Coronary artery (tissue), 2 donors: ENCODE measurements around the gene RPL18.
"Not testable (repeated sequence)": the region's sequence is repeated elsewhere in the genome, so short reads cannot be mapped to it uniquely, and the experiment has no call there.

Experiments
- DNase-seq: peaks from one replicate; pipeline ENCODE4 v3.0.0-alpha.2; 2017; ENCODE audit warnings: low spot score
- H3K27ac ChIP-seq, 2 donors: fragments of 200-600 bp; sonication (generic); one replicate each; pipeline ENCODE4 v1.5.1; 2016 to 2019
- H3K4me3 ChIP-seq: fragments of 200-600 bp; sonication (generic); 2 replicates; pipeline ENCODE4 v1.5.1; 2016; ENCODE audit warnings: mild to moderate bottlenecking, moderate library complexity
- TF ChIP-seq, protein P1 (sequence below): fragments of 200-600 bp; sonication (generic); IDR thresholded peaks from one replicate; pipeline ENCODE4 v1.5.1; 2019; ENCODE audit warnings: antibody characterized with exemption

Gene RPL18

DNA sequence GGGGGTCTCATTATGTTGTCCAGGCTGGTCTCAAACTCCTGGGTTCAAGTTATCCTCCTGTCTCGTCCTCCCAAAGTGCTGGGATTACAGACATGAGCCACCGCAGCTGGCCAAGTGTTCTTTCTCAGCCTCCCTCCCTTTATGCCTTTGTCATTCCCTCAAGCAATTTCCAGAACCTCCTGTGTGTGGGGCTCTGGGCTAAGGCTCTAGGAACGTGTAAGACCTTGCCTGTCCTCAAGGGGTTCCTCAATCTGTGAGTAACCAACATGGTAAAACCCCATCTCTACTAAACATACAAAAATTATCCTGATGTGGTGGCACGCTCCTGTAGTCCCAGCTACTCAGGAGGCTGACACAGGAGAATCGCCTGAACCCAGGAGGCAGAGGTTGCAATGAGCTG lies 28.0 kb downstream of the RPL18 start:
- no peak overlapping the region for H3K27ac ChIP-seq
- DNase-seq = no peak
- no peak overlapping the region for H3K4me3 ChIP-seq
- TF ChIP-seq, protein P1, sequence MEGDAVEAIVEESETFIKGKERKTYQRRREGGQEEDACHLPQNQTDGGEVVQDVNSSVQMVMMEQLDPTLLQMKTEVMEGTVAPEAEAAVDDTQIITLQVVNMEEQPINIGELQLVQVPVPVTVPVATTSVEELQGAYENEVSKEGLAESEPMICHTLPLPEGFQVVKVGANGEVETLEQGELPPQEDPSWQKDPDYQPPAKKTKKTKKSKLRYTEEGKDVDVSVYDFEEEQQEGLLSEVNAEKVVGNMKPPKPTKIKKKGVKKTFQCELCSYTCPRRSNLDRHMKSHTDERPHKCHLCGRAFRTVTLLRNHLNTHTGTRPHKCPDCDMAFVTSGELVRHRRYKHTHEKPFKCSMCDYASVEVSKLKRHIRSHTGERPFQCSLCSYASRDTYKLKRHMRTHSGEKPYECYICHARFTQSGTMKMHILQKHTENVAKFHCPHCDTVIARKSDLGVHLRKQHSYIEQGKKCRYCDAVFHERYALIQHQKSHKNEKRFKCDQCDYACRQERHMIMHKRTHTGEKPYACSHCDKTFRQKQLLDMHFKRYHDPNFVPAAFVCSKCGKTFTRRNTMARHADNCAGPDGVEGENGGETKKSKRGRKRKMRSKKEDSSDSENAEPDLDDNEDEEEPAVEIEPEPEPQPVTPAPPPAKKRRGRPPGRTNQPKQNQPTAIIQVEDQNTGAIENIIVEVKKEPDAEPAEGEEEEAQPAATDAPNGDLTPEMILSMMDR = no peak

DNA sequence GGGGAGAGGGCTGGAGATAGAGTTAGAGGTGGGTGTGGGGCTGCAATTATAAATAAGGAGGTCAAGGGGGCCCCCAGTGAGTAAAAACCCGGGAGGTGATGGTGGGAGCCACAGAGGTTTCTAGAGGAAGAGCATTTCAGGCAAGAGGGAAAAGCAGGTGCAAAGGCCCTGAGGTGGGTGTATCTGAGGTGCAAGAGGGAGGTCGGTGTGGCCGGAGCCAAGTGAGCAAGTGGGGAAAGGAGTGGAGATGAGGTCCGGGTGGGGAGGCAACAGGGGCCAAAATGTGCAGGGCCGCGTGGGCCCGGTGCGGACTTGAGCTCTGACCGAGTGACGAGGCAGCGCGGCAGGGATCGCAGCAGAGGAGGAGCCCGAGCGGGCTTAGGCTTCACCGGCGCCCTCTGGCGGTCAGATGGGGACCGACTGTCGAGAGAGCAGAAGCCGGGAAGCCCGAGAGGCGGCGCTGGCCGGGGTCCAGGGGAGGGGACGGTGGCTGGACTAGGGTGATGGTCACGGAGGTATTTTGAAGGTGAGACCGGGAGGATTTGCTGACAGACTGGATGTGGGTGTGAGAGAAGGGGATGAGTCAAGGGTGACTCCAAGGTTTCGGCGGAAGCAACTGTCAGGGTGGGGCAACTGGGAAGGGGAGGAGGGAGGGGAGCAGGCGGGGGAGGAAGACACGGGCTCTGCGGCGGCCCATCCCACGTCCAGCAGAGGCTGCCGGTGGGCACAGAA lies 30.1 kb downstream of the RPL18 start:
- peak overlapping the region; percentile 65 for H3K4me3 ChIP-seq
- DNase-seq = peak; percentile 87
- H3K27ac ChIP-seq = peak overlapping the region in 1 of 2 donors; percentile 35
- TF ChIP-seq, protein P1 = peak; percentile 82

DNA sequence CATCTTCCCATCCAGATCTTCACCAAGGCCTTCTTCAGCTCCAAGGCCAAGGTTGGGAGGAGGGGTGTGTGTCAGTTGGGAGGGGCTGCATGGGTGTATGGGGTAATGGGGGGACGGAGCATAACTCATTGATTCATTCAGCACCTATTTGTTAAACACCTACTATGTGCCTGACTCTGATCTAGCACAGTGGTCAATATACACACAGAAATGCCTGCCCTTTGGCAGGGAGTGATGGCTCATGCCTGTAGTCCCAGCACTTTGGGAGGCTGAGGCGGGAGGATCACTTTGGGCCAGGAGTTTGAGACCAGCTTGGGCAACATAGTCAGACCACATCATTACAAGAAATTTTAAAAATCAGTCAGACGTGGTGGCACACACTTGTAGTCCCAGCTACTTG lies 31.6 kb downstream of the RPL18 start:
- DNase-seq = no peak
- no peak overlapping the region for H3K4me3 ChIP-seq
- no peak overlapping the region for H3K27ac ChIP-seq
- TF ChIP-seq, protein P1 = no peak

DNA sequence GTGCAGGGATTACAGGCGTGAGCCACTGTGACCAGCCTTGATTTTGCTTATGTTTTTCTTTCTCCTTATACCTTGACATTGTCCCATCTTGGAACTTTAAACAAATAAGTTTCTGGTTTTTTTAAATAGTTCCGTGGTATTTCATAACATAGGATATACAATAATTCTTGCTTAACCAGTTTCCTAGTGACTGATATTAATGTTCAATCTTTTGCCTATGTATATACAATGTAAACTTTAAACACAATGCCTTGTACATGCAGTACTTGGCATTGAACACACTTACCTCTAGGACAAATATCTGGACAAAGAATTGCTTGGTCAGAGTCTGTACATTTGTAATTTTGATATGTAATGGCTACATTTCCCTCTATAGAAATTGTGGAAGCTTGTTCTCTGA lies 36.8 kb downstream of the RPL18 start:
- no peak overlapping the region for H3K4me3 ChIP-seq
- no peak for DNase-seq
- H3K27ac ChIP-seq = no peak overlapping the region
- TF ChIP-seq, protein P1 = no peak

DNA sequence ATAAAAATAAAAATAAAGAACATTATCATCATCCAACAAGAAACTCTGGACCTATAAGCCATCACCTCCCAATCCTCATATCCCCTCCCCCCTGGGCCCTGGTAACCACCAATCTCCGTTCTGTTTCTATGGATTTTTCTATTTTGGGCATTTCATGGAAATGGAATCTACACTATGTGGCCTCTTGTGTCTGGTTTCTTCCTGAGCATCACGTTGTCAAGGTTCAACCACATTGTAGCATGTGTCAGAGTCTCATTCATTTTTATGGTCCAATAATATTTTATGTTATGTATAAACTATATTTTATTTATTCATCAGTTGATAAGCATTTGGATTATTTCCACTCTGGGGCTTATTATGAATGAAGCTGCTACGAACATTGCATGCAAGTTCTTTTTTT lies 40.1 kb downstream of the RPL18 start:
- Histone ChIP-seq H3K4me3 (no peak overlapping the region), H3K27ac (no peak overlapping the region)
- TF ChIP-seq, protein P1 = no peak
- DNase-seq = no peak

DNA sequence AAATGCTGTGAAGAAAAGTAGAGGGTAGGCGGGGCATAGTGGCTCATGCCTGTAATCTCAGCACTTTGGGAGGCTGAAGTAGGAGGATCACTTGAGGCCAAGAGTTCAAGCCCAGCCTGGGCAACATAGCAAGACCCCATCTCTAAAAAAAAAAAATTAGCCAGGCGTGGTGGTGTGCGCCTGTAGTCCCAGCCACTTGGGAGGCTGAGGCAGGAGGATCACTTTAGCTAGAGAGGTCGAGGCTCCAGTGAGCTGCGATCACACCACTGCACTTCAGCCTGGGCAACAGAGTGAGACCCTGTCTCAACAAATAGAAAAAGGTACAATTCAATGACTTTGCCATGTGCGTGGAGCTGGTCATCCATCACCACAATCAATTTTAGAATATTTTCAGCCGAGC lies 41.1 kb downstream of the RPL18 start:
- not testable (repeated sequence) for H3K27ac ChIP-seq, DNase-seq, H3K4me3 ChIP-seq

DNA sequence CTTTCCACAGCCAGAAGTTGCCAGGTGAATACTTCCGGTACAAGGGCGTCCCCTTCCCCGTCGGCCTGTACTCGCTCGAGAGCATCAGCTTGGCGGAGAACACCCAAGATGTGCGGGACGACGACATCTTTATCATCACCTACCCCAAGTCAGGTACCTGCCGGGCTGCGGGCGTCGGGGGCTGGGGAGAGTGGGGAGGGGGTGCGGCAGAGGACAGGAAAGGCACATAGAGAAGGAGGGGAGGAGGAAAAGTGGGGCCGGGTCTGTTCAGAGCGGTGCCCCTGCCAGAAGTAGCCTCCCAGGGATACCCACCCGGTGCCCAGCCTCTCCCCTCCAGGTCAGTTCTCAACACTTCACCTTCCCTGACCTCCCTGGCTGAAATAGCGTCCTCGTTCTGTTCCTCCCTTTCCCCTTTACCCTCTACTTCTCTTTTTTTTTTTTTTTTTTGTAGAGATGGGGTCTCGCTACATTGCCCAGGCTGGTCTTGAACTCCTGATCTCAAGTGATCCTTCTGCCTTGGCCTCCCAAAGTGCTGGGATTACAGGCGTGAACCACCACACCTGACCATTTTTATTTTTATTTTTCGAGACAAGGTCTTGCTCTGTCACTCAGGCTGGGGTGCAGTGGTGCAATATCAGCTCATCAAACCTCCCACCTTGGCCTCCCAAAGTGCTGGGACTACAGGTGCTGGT lies 42.9 kb downstream of the RPL18 start:
- Histone ChIP-seq H3K4me3 (no peak overlapping the region), H3K27ac (no peak overlapping the region)
- DNase-seq = no peak
- TF ChIP-seq, protein P1 = no peak
